ENCODE results near the gene SRSF4.
"Not testable (repeated sequence)": the region's sequence is repeated elsewhere in the genome, so short reads cannot be mapped to it uniquely, and the experiment has no call there.

The SRSF4 gene

GRCh38 chr1:29181413-29182225, at the start of gene SRSF4:
TSS of gene SRSF4 (minus strand) at chr1:29181900. CDS start at chr1:29181752, 148 bp downstream.
- peak; percentile 99 for DNase-seq

GRCh38 chr1:29230553-29231378, 49.1 kb upstream of the SRSF4 start, which contains the start of gene MECR:
TSS of gene MECR (minus strand) at chr1:29230934. CDS start at chr1:29230906, 28 bp downstream.
- peak; percentile 90 for DNase-seq

- no peak for DNase-seq
Observed at GRCh38 chr1:29230204-29230552, 48.5 kb upstream of the SRSF4 start.

GRCh38 chr1:29227511-29227910, 45.8 kb upstream of the SRSF4 start:
- DNase-seq: no peak

GRCh38 chr1:29225361-29225760, 43.7 kb upstream of the SRSF4 start:
- DNase-seq: no peak

GRCh38 chr1:29224356-29224837, 42.7 kb upstream of the SRSF4 start:
- DNase-seq: no peak

GRCh38 chr1:29223521-29223920, 41.8 kb upstream of the SRSF4 start:
- no peak for DNase-seq

GRCh38 chr1:29222686-29223085, 41.0 kb upstream of the SRSF4 start:
- no peak for DNase-seq

- not testable (repeated sequence) for DNase-seq
Observed at GRCh38 chr1:29222260-29222659, 40.6 kb upstream of the SRSF4 start.

- no peak for DNase-seq
Observed at GRCh38 chr1:29221296-29221695, 39.6 kb upstream of the SRSF4 start.

- DNase-seq: no peak
Observed at GRCh38 chr1:29218223-29218622, 36.5 kb upstream of the SRSF4 start.

- no peak for DNase-seq
Observed at GRCh38 chr1:29217633-29218032, 35.9 kb upstream of the SRSF4 start.

GRCh38 chr1:29213055-29213454, 31.4 kb upstream of the SRSF4 start:
- no peak for DNase-seq

- DNase-seq: no peak
Observed at GRCh38 chr1:29211086-29212030, 29.7 kb upstream of the SRSF4 start.

GRCh38 chr1:29210278-29211085, 28.8 kb upstream of the SRSF4 start:
- DNase-seq: peak; percentile 20

- DNase-seq: peak; percentile 42
Observed at GRCh38 chr1:29209173-29209572, 27.5 kb upstream of the SRSF4 start.

GRCh38 chr1:29208442-29208841, 26.7 kb upstream of the SRSF4 start:
- no peak for DNase-seq

- peak; percentile 95 for DNase-seq
Observed at GRCh38 chr1:29202584-29203340, 21.1 kb upstream of the SRSF4 start.

GRCh38 chr1:29202053-29202452, 20.4 kb upstream of the SRSF4 start:
- no peak for DNase-seq

- DNase-seq: no peak
Observed at GRCh38 chr1:29201595-29202051, 19.9 kb upstream of the SRSF4 start.
